Mesenchymal stem cell (in vitro differentiated cells and primary cell): ENCODE results near the gene PIGL.

Experiments
- DNase-seq: peaks from one replicate; pipeline ENCODE4 v3.0.0-alpha.2; 2013
- H2AFZ ChIP-seq: one replicate; pipeline ENCODE4 v1.6.1; 2013; ENCODE audit warnings: low read depth, mild to moderate bottlenecking, control low read depth, inconsistent platforms, low read length, moderate library complexity
- H2AK5ac ChIP-seq: 2 replicates; pipeline ENCODE4 v1.6.1; 2013; ENCODE audit warnings: low read length, moderate library complexity, mild to moderate bottlenecking, inconsistent platforms; ENCODE audit not compliant: severe bottlenecking
- H2BK120ac ChIP-seq: one replicate; pipeline ENCODE4 v1.6.1; 2013; ENCODE audit warnings: low read depth, mild to moderate bottlenecking, inconsistent platforms, low read length, moderate library complexity
- H2BK12ac ChIP-seq, 2 experiments: one replicate each; pipeline ENCODE4 v1.6.1; 2013; ENCODE audit warnings: inconsistent platforms in 2 of 2, low read length in 2 of 2, mild to moderate bottlenecking in 2 of 2, moderate library complexity in 2 of 2, control low read depth in 1 of 2
- H2BK15ac ChIP-seq: one replicate; pipeline ENCODE4 v1.6.1; 2013; ENCODE audit warnings: mild to moderate bottlenecking, low read depth, inconsistent platforms; ENCODE audit not compliant: poor library complexity, severe bottlenecking
- H2BK5ac ChIP-seq: 2 replicates; pipeline ENCODE4 v1.6.1; 2013; ENCODE audit warnings: low read depth, mild to moderate bottlenecking, low read length, control low read depth, inconsistent platforms; ENCODE audit not compliant: poor library complexity, severe bottlenecking
- H3K14ac ChIP-seq, 2 experiments: one replicate each; pipeline ENCODE4 v1.6.1; 2013; ENCODE audit warnings: inconsistent platforms in 2 of 2, low read length in 2 of 2, control low read depth in 1 of 2, mild to moderate bottlenecking in 1 of 2, moderate library complexity in 1 of 2
- H3K18ac ChIP-seq, 2 experiments: one replicate each; pipeline ENCODE4 v1.6.1; 2013; ENCODE audit warnings: inconsistent platforms in 2 of 2, low read length in 2 of 2, control low read depth in 1 of 2, low read depth in 1 of 2, mild to moderate bottlenecking in 1 of 2
- H3K23ac ChIP-seq, 2 experiments: one replicate each; pipeline ENCODE4 v1.6.1; 2013; ENCODE audit warnings: inconsistent platforms in 2 of 2, low read length in 2 of 2, mild to moderate bottlenecking in 2 of 2, moderate library complexity in 2 of 2, control low read depth in 1 of 2
- H3K27ac ChIP-seq: 2 replicates; pipeline ENCODE4 v1.5.1; 2013; ENCODE audit warnings: mild to moderate bottlenecking, moderate library complexity, low read length, control low read depth, inconsistent platforms; ENCODE audit not compliant: poor library complexity, severe bottlenecking
- H3K27me3 ChIP-seq, 2 experiments: 2 replicates each; pipeline versions ENCODE4 v1.6.1 to v1.7.0; 2013; ENCODE audit warnings: low read length in 2 of 2, mild to moderate bottlenecking in 2 of 2, moderate library complexity in 2 of 2, control low read depth in 1 of 2, inconsistent platforms in 1 of 2; ENCODE audit not compliant: control insufficient read depth in 1 of 2, insufficient read depth in 1 of 2
- H3K36me3 ChIP-seq, 2 experiments: 2 replicates each; pipeline versions ENCODE4 v1.6.1 to v1.7.0; 2013; ENCODE audit warnings: low read length in 2 of 2, control low read depth in 1 of 2, inconsistent platforms in 1 of 2, low read depth in 1 of 2, mild to moderate bottlenecking in 1 of 2; ENCODE audit not compliant: insufficient read depth in 2 of 2, control insufficient read depth in 1 of 2
- H3K4ac ChIP-seq, 2 experiments: one replicate each; pipeline ENCODE4 v1.6.1; 2013; ENCODE audit warnings: inconsistent platforms in 2 of 2, low read length in 2 of 2, mild to moderate bottlenecking in 2 of 2, moderate library complexity in 2 of 2, control low read depth in 1 of 2, low read depth in 1 of 2
- H3K4me1 ChIP-seq: 2 replicates; pipeline ENCODE4 v1.6.1; 2013; ENCODE audit warnings: low read depth, low read length, control low read depth; ENCODE audit not compliant: control insufficient read depth, insufficient read depth
- H3K4me2 ChIP-seq: 2 replicates; pipeline ENCODE4 v1.6.1; 2013; ENCODE audit warnings: low read length, mild to moderate bottlenecking, inconsistent platforms; ENCODE audit not compliant: poor library complexity, severe bottlenecking
- H3K4me3 ChIP-seq, 2 experiments: 2 replicates each; pipeline versions ENCODE4 v1.5.1 to v1.7.0; 2013; ENCODE audit warnings: low read length in 2 of 2, mild to moderate bottlenecking in 2 of 2, control low read depth in 1 of 2, low read depth in 1 of 2; ENCODE audit not compliant: insufficient read depth in 1 of 2
- H3K79me1 ChIP-seq: replicated peaks from 2 replicates; pipeline ENCODE4 v1.6.1; 2013; ENCODE audit warnings: mild to moderate bottlenecking, control low read depth, low read length, inconsistent platforms; ENCODE audit not compliant: poor library complexity, severe bottlenecking
- H3K9ac ChIP-seq: 2 replicates; pipeline ENCODE4 v1.7.0; 2013; ENCODE audit warnings: mild to moderate bottlenecking, low read length, moderate library complexity
- H3K9me3 ChIP-seq: 2 replicates; pipeline ENCODE4 v1.7.0; 2013; ENCODE audit warnings: mild to moderate bottlenecking, low read length; ENCODE audit not compliant: control insufficient read depth
- H4K8ac ChIP-seq: one replicate; pipeline ENCODE4 v1.6.1; 2013; ENCODE audit warnings: inconsistent platforms, mild to moderate bottlenecking, low read length, moderate library complexity
- H4K91ac ChIP-seq: one replicate; pipeline ENCODE4 v1.6.1; 2013; ENCODE audit warnings: mild to moderate bottlenecking, low read length, inconsistent platforms
- WGBS: methylation state at CpG from one replicate; pipeline ENCODE4 v1.1.7; 2013; ENCODE audit warnings: mixed read lengths; 5-methylcytosine and 5-hydroxymethylcytosine counted together

Gene PIGL

GRCh38 chr17:16329519-16330271 lies 112.7 kb downstream of the PIGL start:
- Histone ChIP-seq H2AK5ac (no peak overlapping the region), H3K4me1 (peaks cover 6% of the 10 kb centered on the region), H3K18ac (no peak overlapping the region), H2BK12ac (no peak overlapping the region), H2AFZ (no peak overlapping the region), H2BK120ac (no peak overlapping the region), H2BK15ac (no peak overlapping the region), H3K9ac (peak overlapping the region; percentile 30), H3K4me3 (peak overlapping the region in 1 of 2 experiments; percentile 52), H3K9me3 (no peaks in the 10 kb centered on the region), H4K91ac (no peak overlapping the region), H3K27ac (peak overlapping the region; percentile 17), H3K23ac (no peak overlapping the region), H3K4me2 (no peak overlapping the region), H4K8ac (no peak overlapping the region), H3K14ac (no peak overlapping the region), H3K79me1 (no peaks in the 10 kb centered on the region), H3K27me3 (no peaks in the 10 kb centered on the region), H3K36me3 (peaks cover 12 to 21% of the 10 kb centered on the region in 2 experiments), H3K4ac (no peak overlapping the region), H2BK5ac (no peak overlapping the region)
- 94% methylated on average over 10 of the region's 11 CpGs for WGBS
- no peak for DNase-seq

GRCh38 chr17:16338391-16338790 lies 121.4 kb downstream of the PIGL start:
- no peak overlapping the region for H2AK5ac ChIP-seq
- H2AFZ ChIP-seq: no peak overlapping the region
- no peak overlapping the region for H3K4me3 ChIP-seq
- no peak for DNase-seq
- no peaks in the 10 kb centered on the region for H3K9me3 ChIP-seq
- no peaks in the 10 kb centered on the region for H3K4me1 ChIP-seq
- no peak overlapping the region for H2BK120ac ChIP-seq
- no peak overlapping the region for H4K91ac ChIP-seq
- no peak overlapping the region for H2BK5ac ChIP-seq
- H3K4ac ChIP-seq: no peak overlapping the region
- no peak overlapping the region for H2BK12ac ChIP-seq
- H2BK15ac ChIP-seq: no peak overlapping the region
- no peak overlapping the region for H4K8ac ChIP-seq
- no peaks in the 10 kb centered on the region for H3K27me3 ChIP-seq
- no peak overlapping the region for H3K4me2 ChIP-seq
- no peak overlapping the region for H3K23ac ChIP-seq
- WGBS: 100% methylated on average over 1 of the region's 3 CpGs
- H3K9ac ChIP-seq: no peak overlapping the region
- H3K36me3 ChIP-seq: no peaks in the 10 kb centered on the region
- H3K79me1 ChIP-seq: no peaks in the 10 kb centered on the region
- no peak overlapping the region for H3K27ac ChIP-seq
- H3K18ac ChIP-seq: no peak overlapping the region
- no peak overlapping the region for H3K14ac ChIP-seq

GRCh38 chr17:16339402-16339801 lies 122.4 kb downstream of the PIGL start:
- Histone ChIP-seq H3K4me3 (no peak overlapping the region), H2BK5ac (no peak overlapping the region), H3K4me2 (no peak overlapping the region), H3K9ac (no peak overlapping the region), H3K18ac (no peak overlapping the region), H4K91ac (no peak overlapping the region), H3K4me1 (no peaks in the 10 kb centered on the region), H2BK15ac (no peak overlapping the region), H3K4ac (no peak overlapping the region), H2AK5ac (no peak overlapping the region), H3K23ac (no peak overlapping the region), H3K36me3 (peaks cover 5 to 9% of the 10 kb centered on the region in 2 experiments), H3K27ac (no peak overlapping the region), H3K27me3 (no peaks in the 10 kb centered on the region), H3K79me1 (no peaks in the 10 kb centered on the region), H2BK120ac (no peak overlapping the region), H2BK12ac (no peak overlapping the region), H3K14ac (no peak overlapping the region), H2AFZ (no peak overlapping the region), H4K8ac (no peak overlapping the region), H3K9me3 (no peaks in the 10 kb centered on the region)
- DNase-seq: no peak
- WGBS: 100% methylated on average over 1 of the region's 1 CpG

GRCh38 chr17:16339959-16340358 lies 122.9 kb downstream of the PIGL start:
- H2AFZ ChIP-seq: no peak overlapping the region
- 94% methylated on average over 1 of the region's 1 CpG for WGBS

More at GRCh38 chr17:16339959-16340358, 122.9 kb downstream of the PIGL start:
- peaks cover 6 to 9% of the 10 kb centered on the region in 2 experiments for H3K36me3 ChIP-seq
- H3K9me3 ChIP-seq: no peaks in the 10 kb centered on the region
- no peaks in the 10 kb centered on the region for H3K27me3 ChIP-seq
- no peak overlapping the region for H3K4me2 ChIP-seq
- H3K18ac ChIP-seq: no peak overlapping the region
- no peak overlapping the region for H3K27ac ChIP-seq
- H4K8ac ChIP-seq: no peak overlapping the region
- H3K9ac ChIP-seq: no peak overlapping the region
- no peak overlapping the region for H3K4me3 ChIP-seq
- no peaks in the 10 kb centered on the region for H3K79me1 ChIP-seq
- no peak overlapping the region for H2BK12ac ChIP-seq
- no peak overlapping the region for H2BK120ac ChIP-seq
- DNase-seq: no peak
- no peak overlapping the region for H3K23ac ChIP-seq
- no peak overlapping the region for H2AK5ac ChIP-seq
- H2BK15ac ChIP-seq: no peak overlapping the region
- no peak overlapping the region for H4K91ac ChIP-seq
- no peak overlapping the region for H2BK5ac ChIP-seq
- no peak overlapping the region for H3K4ac ChIP-seq
- no peaks in the 10 kb centered on the region for H3K4me1 ChIP-seq
- H3K14ac ChIP-seq: no peak overlapping the region
